Upper lobe of left lung (tissue), 6 donors: ENCODE data around the gene PROM2. TPM values are rescaled to one million over a fixed set of nuclear protein-coding genes. Genes with fewer than 3 reads are reported as not detected.
A peak's percentile ranks its signal among the peaks of the same experiment; 100 is the strongest.

Source experiments
- ATAC-seq, 2 donors: fragments of 200-7000 bp; cut with Tn5 transposase; one replicate each; pipeline ENCODE4 v1.9.1; 2022; ENCODE audit warnings: mild to moderate bottlenecking in 2 of 2, moderate library complexity in 2 of 2; ENCODE audit not compliant: low FRiP score in 2 of 2
- DNase-seq, 2 donors: peaks; one replicate each; pipeline ENCODE4 v3.0.0-alpha.2; 2019 to 2020
- H3K27ac ChIP-seq, 4 donors: fragments of 200-600 bp; sonication (generic); one replicate each; pipeline ENCODE4 v1.5.1; 2016 to 2019
- H3K27me3 ChIP-seq, 4 donors: fragments of 200-600 bp; sonication (generic); one replicate each; pipeline ENCODE4 v1.5.1; 2017 to 2019
- H3K36me3 ChIP-seq, 4 donors: fragments of 200-600 bp; sonication (generic); one replicate each; pipeline ENCODE4 v1.5.1; 2016 to 2019
- H3K4me1 ChIP-seq, 4 donors: fragments of 200-600 bp; sonication (generic); one replicate each; pipeline ENCODE4 v1.5.1; 2018 to 2019
- H3K4me3 ChIP-seq, 4 donors: fragments of 200-600 bp; sonication (generic); one replicate each; pipeline ENCODE4 v1.5.1; 2017 to 2019; ENCODE audit warnings: mild to moderate bottlenecking in 2 of 4, moderate library complexity in 1 of 4
- H3K9me3 ChIP-seq, 4 donors: fragments of 200-600 bp; sonication (generic); one replicate each; pipeline ENCODE4 v1.5.1; 2018 to 2019
- EP300 ChIP-seq, 4 donors: sonication (generic); formaldehyde crosslinking; IDR thresholded peaks; one replicate each; pipeline ENCODE4 v1.5.1; 2017; ENCODE audit warnings: antibody characterized with exemption in 4 of 4, control low read depth in 2 of 4
- POLR2A ChIP-seq, 4 donors: fragments of 450-650 bp; IDR thresholded peaks; one replicate each; pipeline ENCODE4 v1.5.1; 2016 to 2017; ENCODE audit warnings: antibody characterized with exemption in 4 of 4, mild to moderate bottlenecking in 2 of 4
- POLR2AphosphoS5 ChIP-seq, 2 donors: sonication (generic); formaldehyde crosslinking; IDR thresholded peaks; one replicate each; pipeline ENCODE4 v1.5.1; 2017; ENCODE audit warnings: antibody characterized with exemption in 2 of 2
- WGBS, 2 donors: methylation state at CpG; one replicate each; pipeline ENCODE4 v1.1.5; 2017 to 2018; 5-methylcytosine and 5-hydroxymethylcytosine counted together
- total RNA-seq, 6 donors: library from RNA; depleted of rRNA in 4 of 6; stranded (reverse); fragments of >200 nt in 4 of 6; gene quantifications; one replicate each; pipeline versions ENCODE4 v1.1.0 to v1.2.1, GENCODE V29; 2016 to 2021
- TF ChIP-seq, protein P1 (sequence below), 6 experiments: fragments of 450-650 bp in 4 of 6; fragments of 200-600 bp in 2 of 6; sonication (generic) in 2 of 6; IDR thresholded peaks; one replicate each; pipeline ENCODE4 v1.5.1; 2016 to 2019; ENCODE audit warnings: antibody characterized with exemption in 6 of 6
- donor health status: DM: no; HTN: no; CAD: no; lungs with moderate emphysema.
- donor health status: DM: no; HTN: yes; CAD: no; lungs with severe emphysema.

The PROM2 gene
- total RNA-seq, 6 donors from 2014 or later, result 3.3 to 26.2 (median 5.0) TPM

DNA sequence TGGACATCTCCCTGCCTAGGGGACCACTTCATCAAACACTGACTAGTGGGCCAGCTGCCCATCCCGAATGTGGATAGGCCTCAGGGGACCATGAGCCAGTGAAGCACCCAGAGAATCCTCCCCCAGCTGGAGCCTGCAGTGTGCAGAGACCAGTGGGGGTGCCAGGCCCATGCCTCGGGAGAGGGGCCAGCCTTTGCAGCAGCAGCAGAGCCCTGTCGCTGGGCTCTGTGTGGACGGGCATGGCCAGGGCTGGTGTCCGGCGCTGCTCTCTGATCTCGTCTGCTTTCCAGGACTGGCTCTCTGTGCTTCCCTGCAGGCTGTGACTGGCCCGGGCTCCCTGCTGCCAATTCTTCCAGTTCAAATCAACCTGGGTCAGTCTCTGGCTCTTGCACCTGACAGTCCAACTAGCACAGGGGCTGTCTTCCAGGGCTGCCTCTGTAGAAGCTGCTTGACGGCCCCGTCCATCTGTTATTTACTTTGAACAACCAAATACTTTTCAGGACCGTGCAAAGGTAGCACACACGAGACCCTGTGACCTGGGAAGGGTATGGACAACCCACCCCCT is 34.3 kb downstream of the PROM2 start:
- ATAC-seq, result no peak
- no peak overlapping the region for H3K27ac ChIP-seq
- H3K4me3 ChIP-seq, result no peak overlapping the region
- no peaks in the 10 kb centered on the region for H3K27me3 ChIP-seq
- peaks cover 0 to 12% (median 5%) of the 10 kb centered on the region in 4 donors for H3K4me1 ChIP-seq
- WGBS, 2 donors, result 79 to 86% methylated on average over 6 to 12 of the region's 12 CpGs
- no peaks in the 10 kb centered on the region for H3K9me3 ChIP-seq
- no peaks in the 10 kb centered on the region for H3K36me3 ChIP-seq
- TF ChIP-seq POLR2AphosphoS5 (IDR thresholded peaks at IDR 0.05), result no peak
- no peak for TF ChIP-seq POLR2A (IDR thresholded peaks at IDR 0.05)
- no peak for TF ChIP-seq EP300 (IDR thresholded peaks at IDR 0.05)
- TF ChIP-seq, protein P1, sequence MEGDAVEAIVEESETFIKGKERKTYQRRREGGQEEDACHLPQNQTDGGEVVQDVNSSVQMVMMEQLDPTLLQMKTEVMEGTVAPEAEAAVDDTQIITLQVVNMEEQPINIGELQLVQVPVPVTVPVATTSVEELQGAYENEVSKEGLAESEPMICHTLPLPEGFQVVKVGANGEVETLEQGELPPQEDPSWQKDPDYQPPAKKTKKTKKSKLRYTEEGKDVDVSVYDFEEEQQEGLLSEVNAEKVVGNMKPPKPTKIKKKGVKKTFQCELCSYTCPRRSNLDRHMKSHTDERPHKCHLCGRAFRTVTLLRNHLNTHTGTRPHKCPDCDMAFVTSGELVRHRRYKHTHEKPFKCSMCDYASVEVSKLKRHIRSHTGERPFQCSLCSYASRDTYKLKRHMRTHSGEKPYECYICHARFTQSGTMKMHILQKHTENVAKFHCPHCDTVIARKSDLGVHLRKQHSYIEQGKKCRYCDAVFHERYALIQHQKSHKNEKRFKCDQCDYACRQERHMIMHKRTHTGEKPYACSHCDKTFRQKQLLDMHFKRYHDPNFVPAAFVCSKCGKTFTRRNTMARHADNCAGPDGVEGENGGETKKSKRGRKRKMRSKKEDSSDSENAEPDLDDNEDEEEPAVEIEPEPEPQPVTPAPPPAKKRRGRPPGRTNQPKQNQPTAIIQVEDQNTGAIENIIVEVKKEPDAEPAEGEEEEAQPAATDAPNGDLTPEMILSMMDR (IDR thresholded peaks at IDR 0.05), result no peak
- DNase-seq, result peak in 1 of 2 donors; percentile 61

DNA sequence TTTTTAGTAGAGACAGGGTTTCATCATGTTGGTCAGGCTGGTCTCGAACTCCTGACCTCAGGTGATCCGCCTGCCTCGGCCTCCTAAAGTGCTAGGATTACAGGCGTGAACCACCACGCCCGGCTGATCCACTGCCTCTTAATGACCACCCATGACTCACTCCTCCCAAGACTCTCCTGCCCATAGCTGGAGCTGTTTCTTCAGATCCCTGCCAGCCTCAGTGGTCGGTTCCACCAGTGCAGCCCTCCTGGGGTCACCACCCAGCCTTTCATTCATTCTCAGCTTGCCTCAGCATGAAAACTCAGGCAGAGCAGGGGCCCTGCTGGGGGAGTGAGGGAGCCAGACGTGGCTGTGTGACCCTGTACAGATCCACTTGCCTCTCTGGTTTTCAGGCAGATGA is 35.4 kb downstream of the PROM2 start:
- no peak overlapping the region for H3K27ac ChIP-seq
- H3K4me1 ChIP-seq, result peaks cover 0 to 11% (median 5%) of the 10 kb centered on the region in 4 donors
- WGBS, 2 donors, result 82 to 88% methylated on average over 7 to 8 of the region's 8 CpGs
- H3K27me3 ChIP-seq, result no peaks in the 10 kb centered on the region
- H3K36me3 ChIP-seq, result no peaks in the 10 kb centered on the region
- H3K4me3 ChIP-seq, result no peak overlapping the region
- no peak for TF ChIP-seq POLR2A (IDR thresholded peaks at IDR 0.05)
- H3K9me3 ChIP-seq, result no peaks in the 10 kb centered on the region
- ATAC-seq (no peak), DNase-seq (no peak)

- Histone ChIP-seq H3K27me3 (no peaks in the 10 kb centered on the region), H3K9me3 (no peaks in the 10 kb centered on the region), H3K4me3 (no peak overlapping the region), H3K4me1 (peaks cover 0 to 5% (median 2%) of the 10 kb centered on the region in 4 donors), H3K27ac (no peak overlapping the region), H3K36me3 (no peaks in the 10 kb centered on the region)
- TF ChIP-seq POLR2AphosphoS5 (IDR thresholded peaks at IDR 0.05) (no peak), EP300 (IDR thresholded peaks at IDR 0.05) (no peak), POLR2A (IDR thresholded peaks at IDR 0.05) (no peak)
- TF ChIP-seq, protein P1 (IDR thresholded peaks at IDR 0.05), result no peak
- 60 to 62% methylated on average over 1 to 8 of the region's 8 CpGs for WGBS, 2 donors
- DNase-seq (peak in 1 of 2 donors; percentile 45), ATAC-seq (no peak)
Observed at GRCh38 chr2:95310216-95310615, 36.0 kb downstream of the PROM2 start.

DNA sequence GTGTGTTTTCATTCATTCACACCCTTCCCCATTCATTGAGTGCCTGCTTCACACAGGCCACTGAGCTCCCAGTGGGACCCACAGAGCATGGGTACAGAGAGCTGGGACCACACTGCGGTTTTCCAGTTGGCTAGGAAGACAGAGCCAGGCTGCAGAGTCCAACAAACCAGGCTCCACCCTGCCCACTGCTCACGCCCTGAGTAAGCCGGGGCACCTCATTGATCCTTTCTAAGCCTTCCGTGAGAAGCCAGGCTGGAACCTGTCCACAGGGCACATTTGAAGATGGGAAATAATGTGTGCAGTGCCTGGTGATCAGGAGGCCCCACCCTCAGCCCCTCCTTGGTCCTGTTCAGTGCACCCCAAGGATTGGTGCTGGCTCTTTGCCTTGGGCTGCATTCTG is 36.4 kb downstream of the PROM2 start:
- TF ChIP-seq, protein P1 (IDR thresholded peaks at IDR 0.05), result no peak
- TF ChIP-seq POLR2AphosphoS5 (IDR thresholded peaks at IDR 0.05) (no peak), EP300 (IDR thresholded peaks at IDR 0.05) (no peak), POLR2A (IDR thresholded peaks at IDR 0.05) (no peak)
- ATAC-seq (no peak), DNase-seq (no peak)
- Histone ChIP-seq H3K27me3 (no peaks in the 10 kb centered on the region), H3K9me3 (no peaks in the 10 kb centered on the region), H3K27ac (no peak overlapping the region), H3K4me3 (no peak overlapping the region), H3K4me1 (peaks cover 0 to under 1% (median 0%) of the 10 kb centered on the region in 4 donors), H3K36me3 (no peaks in the 10 kb centered on the region)
- 87 to 100% methylated on average over 4 of the region's 4 CpGs for WGBS, 2 donors

DNA sequence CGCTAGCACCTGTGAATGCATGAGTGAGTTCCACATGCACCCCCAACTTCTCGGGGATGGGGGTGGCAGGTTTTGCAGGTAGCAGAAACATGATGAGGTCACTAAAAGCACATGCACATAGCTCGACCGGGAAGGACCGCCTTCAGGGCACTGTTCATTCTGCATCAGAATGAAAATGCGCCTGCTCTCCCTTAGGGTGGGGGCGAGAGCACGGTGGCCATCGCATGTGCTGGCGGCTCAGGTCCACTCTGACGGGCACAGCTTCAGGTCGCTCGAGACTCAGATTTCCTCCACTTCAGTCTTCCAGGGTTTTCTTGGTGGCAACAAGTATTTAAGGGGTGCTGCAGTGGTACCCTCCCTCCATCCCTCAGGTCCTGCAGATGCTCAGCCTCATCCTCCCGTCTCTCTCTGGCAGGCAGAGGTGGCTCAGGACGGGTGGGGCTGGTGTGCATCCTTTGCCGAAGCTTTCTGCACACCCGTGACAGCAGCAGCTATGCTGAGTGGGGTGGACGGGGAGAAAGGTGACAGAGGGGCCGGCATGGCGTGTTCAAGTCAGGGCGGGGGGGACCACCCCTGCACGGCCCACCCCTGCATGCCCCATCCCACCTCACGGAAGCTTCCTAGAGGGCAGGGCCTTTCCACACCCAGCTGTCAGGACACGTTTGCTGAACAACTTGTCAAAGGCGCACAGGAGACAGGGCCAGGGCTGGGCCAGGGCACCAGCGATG is 37.7 kb downstream of the PROM2 start:
- ATAC-seq (no peak), DNase-seq (peak in 1 of 2 donors; percentile 45)
- no peak overlapping the region for H3K4me3 ChIP-seq
- no peaks in the 10 kb centered on the region for H3K27me3 ChIP-seq
- H3K4me1 ChIP-seq, result no peaks in the 10 kb centered on the region
- TF ChIP-seq, protein P1 (IDR thresholded peaks at IDR 0.05), result no peak
- no peaks in the 10 kb centered on the region for H3K36me3 ChIP-seq
- H3K9me3 ChIP-seq, result no peaks in the 10 kb centered on the region
- WGBS, 2 donors, result 73 to 87% methylated on average over 15 to 26 of the region's 26 CpGs
- no peak overlapping the region for H3K27ac ChIP-seq
